ENCODE results near the gene DOCK6.
"Not testable (repeated sequence)": the region's sequence is repeated elsewhere in the genome, so short reads cannot be mapped to it uniquely, and the experiment has no call there.

DOCK6 gene

GRCh38 chr19:11194656-11195558 is 67.4 kb downstream of the DOCK6 start:
- no peak for DNase-seq

- no peak for DNase-seq
Measured at GRCh38 chr19:11194173-11194572, 68.2 kb downstream of the DOCK6 start.

DNA sequence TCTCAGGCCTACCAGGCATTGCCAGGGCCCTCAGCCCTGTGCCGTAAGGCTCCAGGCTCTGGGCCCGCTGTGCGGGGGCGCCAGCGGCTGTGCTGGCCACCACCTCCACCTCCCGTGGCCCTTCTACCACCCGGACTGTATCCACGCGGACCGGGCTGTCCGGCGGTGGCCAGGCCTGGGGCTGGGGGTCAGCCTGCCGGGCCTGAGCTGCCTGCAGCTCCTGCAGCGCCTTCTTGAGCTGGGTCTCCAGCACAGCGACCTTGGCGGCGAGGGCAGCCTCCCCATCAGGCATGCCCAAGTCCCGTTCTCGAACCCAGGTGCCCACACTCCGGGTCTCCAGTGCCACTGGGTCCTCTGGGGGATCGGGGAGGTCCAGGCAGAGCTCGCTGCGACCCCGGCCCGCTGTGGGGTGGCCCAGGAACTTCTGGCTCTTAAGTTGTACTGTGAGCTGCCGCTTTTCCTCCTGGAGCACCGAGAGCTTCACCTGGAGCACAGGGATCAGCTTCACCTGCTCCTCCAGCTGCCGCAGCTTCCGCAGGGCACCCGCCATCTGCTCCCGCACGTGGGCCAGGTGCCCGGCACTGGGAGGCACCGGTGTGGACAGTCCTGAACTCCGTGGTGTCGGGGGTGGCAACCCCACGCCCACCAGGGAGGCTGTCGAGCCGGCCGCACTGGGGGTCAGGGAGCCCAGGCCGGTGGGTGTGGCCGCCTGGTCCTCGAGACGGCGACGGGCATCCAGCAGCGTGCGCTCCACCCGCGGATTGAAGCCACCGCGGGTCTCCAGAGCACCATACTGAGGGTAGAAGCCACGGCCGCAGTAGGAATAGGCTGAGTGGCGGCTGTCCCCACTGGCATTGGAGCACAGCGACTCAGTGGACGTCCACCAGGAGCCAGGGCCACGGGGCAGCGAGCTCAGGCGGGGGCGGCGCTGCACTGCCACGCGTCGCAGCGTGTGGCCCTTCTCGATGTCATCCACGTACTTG is 69.1 kb downstream of the DOCK6 start:
- no peak for DNase-seq

DNA sequence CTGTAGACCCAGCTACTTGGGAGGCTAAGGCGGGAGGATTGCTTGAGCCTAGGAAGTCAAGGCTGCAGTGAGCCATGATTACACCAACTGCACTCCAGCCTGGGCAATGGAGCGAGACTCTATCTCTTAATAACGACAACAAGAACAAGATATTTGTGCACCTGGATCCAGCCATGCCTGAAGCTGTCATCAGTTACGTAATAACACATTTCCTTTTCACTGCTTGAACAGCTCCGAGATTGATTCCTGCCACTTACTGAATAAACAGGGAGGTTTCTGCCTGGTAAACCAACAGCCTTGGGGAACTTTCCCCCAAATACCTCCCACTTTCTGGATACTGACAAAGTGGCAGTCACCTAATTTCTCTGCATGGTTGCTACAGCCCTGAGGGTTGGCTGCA is 70.4 kb downstream of the DOCK6 start:
- DNase-seq = no peak

GRCh38 chr19:11191273-11191755 is 71.0 kb downstream of the DOCK6 start:
- no peak for DNase-seq

- no peak for DNase-seq
Measured at GRCh38 chr19:11190501-11190900, 71.8 kb downstream of the DOCK6 start.

DNA sequence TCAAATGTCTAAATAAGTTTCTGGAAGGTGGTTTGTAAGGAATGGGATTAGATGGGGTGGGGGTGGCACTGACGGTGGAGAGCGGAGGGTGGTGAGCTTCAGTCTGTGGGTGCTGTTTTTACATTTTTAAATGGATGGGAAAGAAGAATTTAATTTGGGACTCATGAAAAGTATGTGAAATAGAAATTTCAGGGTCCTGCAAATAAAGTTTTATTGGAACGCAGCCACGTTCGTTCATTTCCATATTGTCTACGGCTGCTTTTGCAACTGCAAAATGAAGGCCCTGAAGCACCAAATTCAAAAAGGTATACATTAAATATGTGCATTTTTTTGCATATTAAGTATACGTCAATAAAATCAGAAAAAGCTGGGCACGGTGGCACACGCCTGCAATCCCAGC is 74.9 kb downstream of the DOCK6 start:
- DNase-seq = no peak

DNA sequence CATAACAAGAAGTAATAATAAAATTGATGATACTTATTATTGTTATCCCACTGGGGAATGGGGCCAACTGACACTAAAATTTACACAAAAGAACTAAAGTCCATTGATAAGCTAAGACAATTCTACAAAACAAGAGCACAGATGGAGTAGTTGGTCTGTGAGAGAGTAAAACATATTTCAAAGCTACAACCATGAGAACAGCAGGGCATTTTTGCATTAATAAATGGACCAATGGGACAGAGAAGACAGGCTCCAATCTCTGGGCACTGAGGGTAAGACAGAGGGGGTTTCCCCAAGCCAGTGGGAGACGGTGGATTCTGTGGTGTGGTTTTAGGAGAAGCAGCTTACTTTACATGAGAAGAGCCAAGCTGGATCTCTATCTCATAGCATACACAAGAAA is 79.3 kb downstream of the DOCK6 start:
- no peak for DNase-seq

- no peak for DNase-seq
Measured at GRCh38 chr19:11181488-11181887, 80.8 kb downstream of the DOCK6 start.

DNA sequence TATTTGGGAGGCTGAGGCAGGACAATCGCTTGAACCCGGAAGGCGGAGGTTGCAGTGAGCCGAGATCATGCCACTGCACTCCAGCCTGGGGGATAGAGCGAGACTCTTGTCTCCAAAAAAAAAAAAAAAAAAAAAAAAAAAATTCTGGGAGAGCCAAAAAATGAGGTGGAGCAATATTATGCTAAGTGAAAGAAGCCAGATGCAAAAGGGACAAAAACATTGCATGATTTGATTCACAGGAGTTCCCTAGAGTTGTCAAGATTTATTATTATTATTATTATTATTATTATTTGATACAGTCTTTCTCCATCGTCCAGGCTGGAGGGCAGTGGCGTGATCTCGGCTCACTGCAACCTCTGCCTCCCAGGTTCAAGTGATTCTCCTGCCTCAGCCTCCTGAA is 81.3 kb downstream of the DOCK6 start:
- not testable (repeated sequence) for DNase-seq

- DNase-seq = no peak
Measured at GRCh38 chr19:11180346-11180745, 82.0 kb downstream of the DOCK6 start.

DNA sequence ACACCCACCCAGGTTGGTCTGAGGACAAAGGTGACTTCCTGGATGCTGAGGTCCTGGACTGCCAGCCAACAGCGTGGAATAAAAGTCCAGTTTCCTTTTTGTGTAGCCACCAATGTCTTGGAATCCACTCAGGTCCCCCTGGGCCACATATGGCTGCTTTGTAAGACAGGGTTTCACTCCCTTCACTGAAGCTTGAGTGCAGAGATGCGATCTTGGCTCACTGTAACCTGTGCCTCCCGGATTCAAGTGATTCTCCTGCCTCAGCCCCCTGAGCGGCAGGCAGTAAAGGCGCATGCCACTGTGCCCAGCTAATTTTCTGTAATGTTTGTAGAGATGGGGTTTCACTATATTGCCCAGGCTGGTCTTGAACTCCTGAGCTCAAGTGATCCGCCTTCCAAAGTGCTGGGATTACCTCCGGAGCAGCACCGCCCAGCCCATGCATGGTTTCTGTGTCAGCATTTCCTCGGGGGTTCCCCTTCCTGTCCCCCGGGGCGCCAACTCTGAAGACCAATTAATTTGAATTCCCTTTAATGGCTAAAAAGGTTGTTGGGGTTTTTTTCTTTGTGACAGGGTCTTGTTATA is 82.5 kb downstream of the DOCK6 start:
- DNase-seq = no peak

DNA sequence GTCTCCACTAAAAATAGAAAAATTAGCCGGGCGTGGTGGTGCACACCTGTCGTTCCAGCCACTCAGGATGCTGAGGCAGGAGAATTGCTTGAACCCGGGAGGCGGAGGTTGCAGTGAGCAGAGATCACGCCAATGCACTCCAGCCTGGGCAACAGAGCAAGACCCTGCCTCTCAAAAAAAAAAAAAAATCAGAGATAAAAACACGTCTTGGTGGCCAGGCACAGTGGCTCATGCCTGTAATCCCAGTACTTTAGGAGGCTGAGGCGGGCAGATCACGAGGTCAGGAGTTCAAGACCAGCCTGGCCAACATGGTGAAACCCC is 83.2 kb downstream of the DOCK6 start:
- not testable (repeated sequence) for DNase-seq

DNA sequence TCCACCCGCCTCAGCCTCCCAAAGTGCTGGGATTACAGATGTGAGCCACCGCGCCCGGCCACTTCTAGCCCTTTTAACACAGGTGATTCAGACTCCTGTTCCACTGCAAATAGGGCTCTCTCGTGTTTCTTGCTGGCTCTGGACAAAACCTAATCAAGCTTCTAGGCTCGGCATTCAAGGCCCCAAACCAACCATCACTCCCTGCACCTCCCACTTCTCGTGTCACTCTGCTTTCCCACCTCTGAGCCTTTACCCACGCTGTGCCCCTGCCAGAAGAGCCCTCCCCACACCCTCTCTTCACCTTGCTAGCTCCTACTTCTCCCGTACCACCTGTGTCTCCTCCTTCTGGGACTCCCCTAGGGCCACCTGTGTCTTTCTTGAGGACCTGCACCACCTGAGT is 84.7 kb downstream of the DOCK6 start:
- DNase-seq = no peak

DNA sequence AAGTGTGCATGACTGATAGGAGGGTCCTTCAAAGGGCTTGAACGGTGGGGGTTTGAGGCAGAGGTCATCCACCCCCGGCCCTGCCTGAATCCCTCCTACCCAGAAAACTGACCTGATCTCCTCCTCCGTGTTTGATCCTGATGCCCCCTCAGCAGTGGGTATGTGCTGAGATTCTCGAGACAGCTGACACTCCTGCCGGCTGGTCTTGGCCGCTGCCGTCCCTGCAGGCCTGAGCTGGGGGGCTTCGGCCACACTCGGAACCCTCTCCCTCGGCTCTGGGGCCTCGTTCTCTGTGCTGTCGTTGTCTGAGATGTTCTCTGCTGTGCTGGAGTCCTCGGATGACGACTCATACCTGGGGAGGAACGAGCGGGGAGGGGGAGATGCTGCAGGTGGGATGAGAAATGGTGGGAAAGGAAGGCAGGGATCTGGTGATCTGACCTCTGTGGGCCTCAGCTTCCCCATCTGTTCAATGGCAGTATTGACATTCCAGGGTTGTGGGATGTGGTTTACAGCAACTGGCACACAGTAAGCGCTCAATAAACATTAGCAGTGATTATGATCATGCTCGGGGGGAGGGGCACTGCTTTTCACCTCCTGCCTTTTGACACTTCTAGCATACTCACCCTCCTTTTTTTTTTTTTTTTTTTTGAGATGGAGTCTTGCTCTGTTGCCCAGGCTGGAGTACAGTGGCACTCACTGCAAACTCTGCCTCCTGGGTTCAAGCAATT is 85.7 kb downstream of the DOCK6 start:
- no peak for DNase-seq

DNA sequence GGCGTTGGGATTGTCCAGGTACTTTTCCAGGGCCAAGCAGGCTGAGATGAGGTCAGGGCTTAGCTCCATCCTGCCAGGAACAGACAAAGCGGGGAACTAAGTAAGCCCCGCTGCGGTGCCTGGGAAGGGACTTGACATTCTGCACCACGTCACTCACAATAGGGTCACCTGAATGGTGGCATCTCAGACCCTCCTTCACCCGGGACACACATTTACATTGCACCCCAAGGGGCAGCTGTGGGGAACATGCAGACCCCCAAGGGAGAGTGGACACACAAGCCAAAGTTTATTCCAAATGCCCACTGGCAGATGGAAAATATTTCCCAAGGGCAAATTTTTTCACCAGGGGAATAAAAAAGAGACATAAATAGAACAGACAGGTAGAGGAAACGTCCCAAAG is 86.4 kb downstream of the DOCK6 start:
- DNase-seq = no peak

DNA sequence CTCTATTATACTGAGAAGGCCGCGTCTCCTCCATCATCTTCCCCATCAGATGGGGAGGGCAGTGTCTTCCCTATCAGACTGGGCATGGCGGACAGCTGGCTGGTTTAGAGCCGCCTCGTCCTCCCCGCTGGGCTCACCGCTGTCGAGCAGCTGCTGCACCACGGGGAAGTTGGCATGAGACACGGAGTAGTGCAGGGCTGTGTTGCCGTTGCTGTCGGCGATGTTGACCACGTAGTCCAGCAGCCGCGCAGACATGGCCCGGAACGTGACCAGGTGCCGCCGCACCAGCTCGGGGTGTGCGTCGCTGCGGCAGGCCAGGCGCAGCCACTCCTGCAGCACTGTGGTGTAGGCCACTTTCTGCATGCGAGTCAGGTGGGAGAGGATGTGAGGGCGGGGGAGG is 88.0 kb downstream of the DOCK6 start:
- no peak for DNase-seq

GRCh38 chr19:11173516-11174155 is 88.7 kb downstream of the DOCK6 start:
- DNase-seq = no peak

DNA sequence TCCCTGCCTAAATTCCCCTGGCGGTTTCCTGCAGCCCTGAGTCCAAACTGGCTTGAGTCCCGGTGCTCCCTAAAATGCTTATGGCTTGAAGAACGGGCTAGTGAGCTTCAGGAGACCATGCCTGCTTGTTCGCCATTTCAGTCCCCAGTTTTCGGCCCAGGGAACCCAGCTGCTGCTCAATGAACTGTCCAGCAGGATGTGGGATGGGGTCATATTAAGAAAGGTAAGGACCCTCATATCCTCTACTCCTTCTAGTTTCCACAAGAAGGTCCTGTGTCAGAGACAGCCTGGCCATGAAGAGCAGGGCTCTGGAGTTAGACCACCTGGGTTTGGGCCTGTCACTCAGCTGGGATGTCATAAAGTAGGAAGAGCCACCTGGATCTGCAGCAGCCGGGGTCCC is 89.7 kb downstream of the DOCK6 start:
- no peak for DNase-seq

DNA sequence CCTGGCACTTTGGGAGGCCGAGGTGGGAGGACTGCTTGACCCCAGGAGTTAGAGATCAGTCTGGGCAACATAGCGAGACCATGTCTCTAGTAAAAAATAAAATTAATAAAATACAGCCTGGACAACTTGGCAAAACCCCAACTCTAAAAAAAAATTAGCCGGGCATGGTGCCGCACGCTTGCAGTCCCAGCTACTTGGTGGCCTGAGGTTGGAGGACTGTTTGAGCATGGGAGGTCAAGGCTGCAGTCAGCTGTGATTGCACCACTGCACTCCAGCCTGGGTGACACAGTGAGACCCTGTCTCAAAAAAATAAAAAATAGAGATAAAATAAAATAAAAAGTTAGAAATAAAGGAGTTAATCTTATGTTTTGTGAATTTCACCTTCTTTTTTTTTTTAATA is 91.2 kb downstream of the DOCK6 start:
- no peak for DNase-seq

DNA sequence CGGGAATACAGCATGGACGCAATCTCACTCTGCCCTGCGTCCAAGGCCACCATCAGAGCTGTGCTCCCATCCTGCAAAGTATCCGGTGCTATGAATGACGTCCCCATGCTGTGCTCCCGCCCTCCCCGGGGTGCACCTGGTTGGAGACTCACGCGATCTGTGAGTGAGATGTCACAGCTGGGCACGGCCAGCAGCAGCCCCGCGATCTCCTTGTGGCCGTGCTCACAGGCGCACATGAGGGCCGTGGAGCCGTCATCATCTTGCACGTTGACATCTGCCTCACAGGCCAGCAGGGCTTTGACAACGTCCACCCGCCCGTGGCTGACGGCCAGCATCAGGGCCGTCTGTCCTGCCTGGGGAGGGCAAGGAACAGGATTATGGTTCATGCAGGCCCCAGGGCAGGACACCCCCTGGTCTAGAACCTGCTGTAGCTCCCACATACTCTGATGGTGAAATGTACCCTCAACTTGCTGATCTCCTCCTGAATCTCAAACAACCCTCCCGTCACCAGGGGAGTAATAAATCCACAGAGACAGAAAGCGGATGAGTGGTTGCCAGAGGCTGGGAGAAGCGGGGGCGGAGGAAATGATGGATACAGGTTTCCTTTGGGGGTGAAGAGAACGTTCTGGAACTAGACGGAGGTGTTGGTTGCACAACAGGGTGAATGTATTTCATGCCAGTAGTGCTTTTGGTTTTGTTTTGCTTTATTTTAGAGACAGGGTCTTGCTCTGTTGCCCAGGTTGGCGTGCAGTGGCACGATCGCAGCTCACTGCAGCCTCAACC is 92.2 kb downstream of the DOCK6 start:
- no peak for DNase-seq

Data from NCI-H774 (cell line).